Gastroesophageal sphincter (tissue), 4 donors: Measurements from ENCODE around the gene HOXA11. TPM values are rescaled to one million over a fixed set of nuclear protein-coding genes. Genes with fewer than 3 reads are reported as not detected.

Experiments
- ATAC-seq: fragments of 150-250 bp; one replicate; pipeline ENCODE4 v1.9.1; 2016; ENCODE audit warnings: mild to moderate bottlenecking, moderate library complexity
- H3K27ac ChIP-seq, 4 donors: fragments of 200-600 bp; sonication (generic) in 3 of 4; 1 replicate in 3 of 4; 2 replicates in 1 of 4; pipeline ENCODE4 v1.5.1; 2016 to 2019
- H3K27me3 ChIP-seq: fragments of 200-600 bp; sonication (generic); one replicate; pipeline ENCODE4 v1.5.1; 2019
- H3K36me3 ChIP-seq, 2 donors: fragments of 200-600 bp; sonication (generic); one replicate each; pipeline ENCODE4 v1.5.1; 2019; ENCODE audit warnings: control low read depth in 1 of 2
- H3K4me1 ChIP-seq, 3 donors: fragments of 200-600 bp; sonication (generic); 1 replicate in 2 of 3; 2 replicates in 1 of 3; pipeline ENCODE4 v1.5.1; 2016 to 2019; ENCODE audit warnings: control low read depth in 2 of 3
- H3K4me3 ChIP-seq, 2 donors: fragments of 200-600 bp; sonication (generic); one replicate each; pipeline ENCODE4 v1.5.1; 2019; ENCODE audit warnings: mild to moderate bottlenecking in 1 of 2, moderate library complexity in 1 of 2
- H3K9me3 ChIP-seq, 3 donors: fragments of 200-600 bp; sonication (generic); one replicate each; pipeline ENCODE4 v1.5.1; 2017 to 2019; ENCODE audit warnings: control low read depth in 2 of 3
- EP300 ChIP-seq: sonication (generic); formaldehyde crosslinking; IDR thresholded peaks from one replicate; pipeline ENCODE4 v1.6.1; 2017; ENCODE audit warnings: antibody characterized with exemption, mild to moderate bottlenecking
- POLR2A ChIP-seq, 2 donors: fragments of 450-650 bp; IDR thresholded peaks; one replicate each; pipeline ENCODE4 v1.6.1; 2017; ENCODE audit warnings: antibody characterized with exemption in 2 of 2, mild to moderate bottlenecking in 2 of 2, moderate library complexity in 1 of 2
- POLR2AphosphoS5 ChIP-seq: sonication (generic); formaldehyde crosslinking; IDR thresholded peaks from one replicate; pipeline ENCODE4 v1.6.1; 2017; ENCODE audit warnings: antibody characterized with exemption
- WGBS, 2 donors: methylation state at CpG; one replicate each; pipeline ENCODE4 v1.1.5; 2018; ENCODE audit warnings: low coverage in 1 of 2; 5-methylcytosine and 5-hydroxymethylcytosine counted together
- total RNA-seq, 4 donors: library from RNA; depleted of rRNA; stranded (reverse); fragments of >200 nt; gene quantifications; one replicate each; pipeline ENCODE4 v1.1.0, GENCODE V29; 2016
- TF ChIP-seq, protein P1 (sequence below), 4 experiments: fragments of 200-600 bp in 2 of 4; fragments of 450-650 bp in 2 of 4; sonication (generic) in 1 of 4; IDR thresholded peaks; one replicate each; pipeline ENCODE4 v1.5.1; 2017 to 2019; ENCODE audit warnings: antibody characterized with exemption in 4 of 4, mild to moderate bottlenecking in 2 of 4, moderate library complexity in 2 of 4

Gene HOXA11
- total RNA-seq, 4 donors from 2014 or later, result 0.12 TPM; not detected in 3

- no peak for ATAC-seq
- WGBS, 2 donors, result 48 to 50% methylated on average over 1 to 8 of the region's 23 CpGs
- Histone ChIP-seq H3K9me3 (no peaks in the 10 kb centered on the region), H3K27ac (no peak overlapping the region), H3K4me1 (peaks cover 0 to 50% (median 20%) of the 10 kb centered on the region in 3 donors), H3K36me3 (no peaks in the 10 kb centered on the region), H3K27me3 (peaks cover 100% of the 10 kb centered on the region), H3K4me3 (peak overlapping the region in 1 of 2 donors; percentile 62)
- TF ChIP-seq, protein P1, sequence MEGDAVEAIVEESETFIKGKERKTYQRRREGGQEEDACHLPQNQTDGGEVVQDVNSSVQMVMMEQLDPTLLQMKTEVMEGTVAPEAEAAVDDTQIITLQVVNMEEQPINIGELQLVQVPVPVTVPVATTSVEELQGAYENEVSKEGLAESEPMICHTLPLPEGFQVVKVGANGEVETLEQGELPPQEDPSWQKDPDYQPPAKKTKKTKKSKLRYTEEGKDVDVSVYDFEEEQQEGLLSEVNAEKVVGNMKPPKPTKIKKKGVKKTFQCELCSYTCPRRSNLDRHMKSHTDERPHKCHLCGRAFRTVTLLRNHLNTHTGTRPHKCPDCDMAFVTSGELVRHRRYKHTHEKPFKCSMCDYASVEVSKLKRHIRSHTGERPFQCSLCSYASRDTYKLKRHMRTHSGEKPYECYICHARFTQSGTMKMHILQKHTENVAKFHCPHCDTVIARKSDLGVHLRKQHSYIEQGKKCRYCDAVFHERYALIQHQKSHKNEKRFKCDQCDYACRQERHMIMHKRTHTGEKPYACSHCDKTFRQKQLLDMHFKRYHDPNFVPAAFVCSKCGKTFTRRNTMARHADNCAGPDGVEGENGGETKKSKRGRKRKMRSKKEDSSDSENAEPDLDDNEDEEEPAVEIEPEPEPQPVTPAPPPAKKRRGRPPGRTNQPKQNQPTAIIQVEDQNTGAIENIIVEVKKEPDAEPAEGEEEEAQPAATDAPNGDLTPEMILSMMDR (IDR thresholded peaks at IDR 0.05), result no peak
- TF ChIP-seq POLR2AphosphoS5, result no peak
- TF ChIP-seq POLR2A (IDR thresholded peaks at IDR 0.05), result no peak
- TF ChIP-seq EP300, result no peak
These were observed 24.9 kb downstream of the HOXA11 start for GRCh38 chr7:27160145-27160545.

- peaks cover 0 to 50% (median 21%) of the 10 kb centered on the region in 3 donors for H3K4me1 ChIP-seq
- 56 to 62% methylated on average over 15 to 20 of the region's 27 CpGs for WGBS, 2 donors
- TF ChIP-seq EP300, result no peak
- TF ChIP-seq POLR2AphosphoS5, result no peak
- TF ChIP-seq POLR2A (IDR thresholded peaks at IDR 0.05), result no peak
- TF ChIP-seq, protein P1 (IDR thresholded peaks at IDR 0.05), result no peak
These were observed 25.5 kb downstream of the HOXA11 start for GRCh38 chr7:27159266-27160144.

DNA sequence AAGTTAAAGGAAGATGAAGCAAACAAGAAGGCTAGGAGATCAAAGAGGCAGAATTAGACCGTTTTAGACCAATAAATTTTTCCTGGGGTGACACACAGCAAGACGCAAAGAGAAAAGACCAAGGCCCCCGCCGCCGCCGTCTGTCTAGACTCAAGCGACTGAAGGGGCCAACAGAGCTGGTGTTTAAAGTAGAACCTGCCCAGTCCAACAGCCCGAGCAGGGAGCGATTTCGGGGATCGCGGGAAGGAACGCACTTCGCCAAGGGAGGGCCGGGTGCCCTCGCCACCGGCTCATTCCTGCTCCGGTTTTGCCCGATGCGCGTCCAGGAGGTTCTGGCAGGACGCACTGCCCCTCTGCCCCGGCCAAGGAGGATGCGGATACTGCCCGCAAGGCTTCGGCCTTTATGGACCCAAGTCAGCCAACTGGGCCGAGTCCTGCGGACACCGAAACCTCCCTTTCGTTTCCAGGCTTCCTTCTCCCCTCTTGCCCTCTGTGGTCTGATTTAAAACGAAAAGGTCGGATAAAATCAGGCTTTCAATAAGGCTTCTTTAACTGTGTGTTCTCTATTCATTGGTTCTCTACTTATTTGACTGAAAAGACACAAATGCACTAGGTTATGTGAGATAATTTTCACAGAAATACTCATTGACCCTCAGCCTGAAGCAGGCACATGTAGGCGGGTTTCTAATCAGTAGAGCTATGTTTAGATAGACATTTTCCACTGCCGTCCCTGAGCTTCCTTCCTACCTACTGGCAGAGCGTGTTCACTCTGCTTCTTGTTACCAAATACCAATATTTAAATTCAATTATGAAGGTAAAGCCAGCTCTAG lies 26.4 kb downstream of the HOXA11 start:
- H3K9me3 ChIP-seq, result no peaks in the 10 kb centered on the region
- no peak overlapping the region for H3K4me3 ChIP-seq
- H3K4me1 ChIP-seq, result peaks cover 0 to 48% (median 21%) of the 10 kb centered on the region in 3 donors
- no peak overlapping the region for H3K27ac ChIP-seq
- no peak for ATAC-seq
- H3K36me3 ChIP-seq, result no peaks in the 10 kb centered on the region
- 42% methylated on average over 16 to 29 of the region's 35 CpGs for whole genome bisulfite sequencing, 2 donors
- TF ChIP-seq POLR2A (IDR thresholded peaks at IDR 0.05), result no peak
- TF ChIP-seq POLR2AphosphoS5, result no peak
- TF ChIP-seq, protein P1 (IDR thresholded peaks at IDR 0.05), result no peak
- no peak for TF ChIP-seq EP300
- peaks cover 100% of the 10 kb centered on the region for H3K27me3 ChIP-seq

More at GRCh38 chr7:27159266-27160144, 25.5 kb downstream of the HOXA11 start:
- peaks cover 100% of the 10 kb centered on the region for H3K27me3 ChIP-seq
- H3K27ac ChIP-seq, result no peak overlapping the region
- ATAC-seq, result no peak
- no peaks in the 10 kb centered on the region for H3K36me3 ChIP-seq
- no peak overlapping the region for H3K4me3 ChIP-seq
- H3K9me3 ChIP-seq, result no peaks in the 10 kb centered on the region

DNA sequence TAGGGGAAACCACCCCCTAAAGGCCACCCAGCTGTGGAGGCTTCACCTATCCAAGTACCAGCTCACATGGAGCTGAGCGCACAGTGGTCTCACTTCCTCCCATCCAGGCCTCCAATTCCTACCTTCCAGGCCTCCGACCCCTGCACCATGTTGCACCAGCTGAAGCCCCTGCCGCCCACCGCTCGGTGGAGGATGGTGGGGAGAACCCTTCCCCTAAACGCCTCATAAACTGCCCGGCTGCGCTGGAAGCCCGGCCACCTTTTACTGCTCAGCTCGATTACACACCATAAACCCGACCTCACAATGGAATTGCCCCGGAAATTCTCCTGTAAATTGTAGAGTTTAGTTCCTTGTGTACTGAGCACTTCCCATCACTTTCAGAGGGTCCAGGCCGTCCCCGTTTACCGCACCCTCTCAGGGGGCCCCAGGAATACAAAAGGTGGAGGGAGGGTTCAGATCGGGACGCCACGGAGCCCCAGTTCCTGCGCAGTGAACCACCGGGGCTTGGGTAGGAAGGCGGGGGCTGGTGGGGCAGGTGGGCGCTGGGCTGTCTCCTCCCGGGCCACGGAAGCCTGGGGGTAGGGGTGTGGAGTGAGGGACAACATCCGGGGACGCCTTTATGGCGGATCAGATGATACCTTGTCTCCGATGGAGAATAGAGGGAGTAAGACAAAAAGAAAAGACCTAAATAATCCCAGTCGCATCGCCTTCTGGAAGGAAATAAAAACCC lies 27.2 kb downstream of the HOXA11 start:
- Histone ChIP-seq H3K36me3 (no peaks in the 10 kb centered on the region), H3K4me1 (peaks cover 0 to 48% (median 21%) of the 10 kb centered on the region in 3 donors), H3K4me3 (no peak overlapping the region), H3K9me3 (no peaks in the 10 kb centered on the region), H3K27me3 (peaks cover 100% of the 10 kb centered on the region), H3K27ac (no peak overlapping the region)
- TF ChIP-seq, protein P1 (IDR thresholded peaks at IDR 0.05), result no peak
- TF ChIP-seq POLR2A (IDR thresholded peaks at IDR 0.05) (no peak), POLR2AphosphoS5 (no peak)
- 10 to 35% methylated on average over 2 to 23 of the region's 30 CpGs for WGBS, 2 donors
- ATAC-seq, result no peak
